Medulla oblongata (tissue), 1 donor: ENCODE results near the gene G6PC1.
A peak's percentile ranks its signal among the peaks of the same experiment; 100 is the strongest.

ENCODE experiments used
- DNase-seq: peaks from one replicate; pipeline ENCODE4 v3.0.0-alpha.2; 2015; ENCODE audit errors: extremely low spot score

Gene G6PC1

DNA sequence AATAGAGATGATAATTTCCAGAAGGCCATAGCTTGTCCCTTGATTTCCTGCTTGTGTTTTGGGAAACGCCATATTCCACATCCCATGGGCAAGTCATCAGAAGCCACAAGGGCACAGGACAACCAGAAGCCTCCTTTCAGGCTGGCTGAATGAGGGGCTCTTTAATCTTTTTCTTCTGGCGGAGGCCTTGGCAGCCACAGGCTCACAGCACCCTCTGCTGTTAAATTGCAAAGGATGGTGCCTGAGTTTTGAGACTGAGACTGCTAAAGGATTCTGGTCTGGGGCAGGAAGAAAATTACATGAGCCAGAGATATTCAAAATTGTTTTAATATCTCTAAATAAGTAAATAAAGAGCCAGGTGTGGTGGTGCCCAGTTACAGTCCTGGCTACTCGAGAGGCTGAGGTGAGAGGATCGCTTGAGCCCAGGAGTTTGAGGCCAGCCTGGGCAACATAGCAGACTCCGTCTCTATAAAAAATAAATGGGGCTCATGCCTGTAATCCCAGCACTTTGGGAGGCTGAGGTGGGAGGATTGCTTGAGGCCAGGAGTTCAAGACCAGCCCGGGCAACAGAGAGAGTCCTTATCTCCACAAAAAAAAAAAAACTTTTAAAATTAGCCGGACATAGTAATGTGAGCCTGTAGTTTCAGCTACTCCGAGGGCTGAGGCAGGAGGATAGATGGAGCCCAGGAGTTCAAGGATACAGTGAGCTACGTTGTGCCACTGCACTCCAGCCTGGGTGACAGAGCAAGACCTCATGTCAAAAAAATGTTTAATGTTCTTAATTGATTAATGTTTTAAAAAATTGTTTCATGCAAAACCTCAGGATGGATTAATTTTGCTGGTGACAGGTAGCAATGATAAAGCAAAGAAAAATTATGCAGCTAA lies 37.4 kb downstream of the G6PC1 start:
- DNase-seq: peak; percentile 66

DNA sequence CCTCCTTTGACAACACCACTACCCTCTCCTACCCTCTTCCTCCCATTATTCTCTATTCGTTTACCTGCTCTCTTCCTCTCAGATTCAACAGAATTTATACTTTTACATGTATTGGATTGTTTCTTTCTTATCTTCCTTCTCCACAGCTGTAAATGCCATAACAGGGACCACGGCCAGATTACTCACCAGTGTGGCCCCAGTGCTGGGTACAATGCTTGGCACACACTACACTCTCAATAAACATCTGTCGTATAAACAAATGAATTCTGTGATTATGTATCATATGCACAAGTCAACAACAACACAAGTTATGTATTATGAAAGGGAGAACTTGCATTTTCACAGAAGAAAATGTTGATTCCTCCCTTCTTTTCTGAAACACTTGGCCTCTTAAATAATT lies 43.6 kb downstream of the G6PC1 start:
- no peak for DNase-seq

GRCh38 chr17:42946812-42947211 lies 46.2 kb downstream of the G6PC1 start:
- DNase-seq: no peak

DNA sequence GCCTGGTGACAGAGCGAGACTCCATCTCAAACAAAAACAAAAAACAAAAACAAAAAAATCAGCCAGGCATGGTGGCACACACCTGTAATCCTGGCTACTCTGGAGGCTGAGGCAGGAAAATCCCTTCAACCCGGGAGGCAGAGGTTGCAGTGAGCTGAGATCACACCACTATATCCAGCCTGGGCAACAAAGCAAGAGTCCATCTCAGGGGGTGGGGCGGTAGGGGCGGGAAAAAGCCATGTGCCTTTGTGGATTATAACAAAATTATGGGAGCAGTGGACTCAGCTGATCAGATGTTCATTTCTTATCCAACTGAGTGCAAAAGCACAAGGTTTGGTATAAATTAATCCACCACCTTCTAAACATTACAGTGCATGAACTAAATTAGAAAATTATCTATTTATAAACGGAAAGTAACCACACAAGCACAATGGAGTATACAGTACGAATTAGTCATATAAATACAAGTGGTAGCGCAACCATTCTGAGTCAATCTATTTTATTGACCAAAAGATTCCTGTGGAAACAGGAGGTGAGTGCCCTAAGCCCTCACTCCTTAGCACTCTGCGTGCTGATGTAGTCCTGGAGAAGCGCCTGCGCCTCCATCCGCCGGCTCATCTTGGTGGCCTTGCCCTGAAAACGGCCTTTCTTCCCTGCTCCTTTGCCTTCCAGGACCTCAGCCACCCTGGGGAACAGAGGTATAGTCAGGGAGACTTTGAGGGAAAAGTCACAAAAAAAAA lies 49.6 kb downstream of the G6PC1 start:
- DNase-seq: no peak
